Caco-2 (cell line): Measurements from ENCODE around the gene TXNRD1. TPM values are rescaled to one million over a fixed set of nuclear protein-coding genes. Genes with fewer than 3 reads are reported as not detected.

Source experiments
- BruUV-seq: library from RNA; stranded (reverse); fragments of 400-500 nt; replicated peaks from 2 replicates; lab custom pipeline; 2021; lab: Mats Ljungman, UMichigan
- CTCF ChIA-PET: fragments of 300-600 bp; sonication (Branson Sonifier 250); formaldehyde crosslinking; loops from one replicate; lab custom pipeline; 2022; ENCODE audit warnings: antibody characterized with exemption; lab: Charles Lee
- POLR2A ChIA-PET: fragments of 300-600 bp; sonication (Branson Sonifier 250); formaldehyde crosslinking; loops from one replicate; lab custom pipeline; 2022; ENCODE audit warnings: antibody characterized with exemption; lab: Charles Lee
- DNase-seq, 2 experiments: peaks; one replicate each; pipeline versions ENCODE4 v3.0.0 to v3.0.0-alpha.2; 2020 to 2022
- H3K27me3 ChIP-seq: replicated peaks from 2 replicates; pipeline ENCODE4 v1.6.0; 2011; ENCODE audit warnings: low read length; ENCODE audit not compliant: control insufficient read depth, insufficient read depth
- H3K36me3 ChIP-seq: 2 replicates; pipeline ENCODE4 v1.5.1; 2011; ENCODE audit warnings: low read length; ENCODE audit not compliant: control insufficient read depth, insufficient read depth
- H3K4me1 ChIP-seq: fragments of 250-450 bp; sonication (Bioruptor Pico); 2 replicates; pipeline ENCODE4 v1.5.1; 2020; ENCODE audit warnings: mild to moderate bottlenecking
- H3K4me3 ChIP-seq: 2 replicates; pipeline ENCODE4 v1.5.1; 2011; ENCODE audit warnings: low read depth, mild to moderate bottlenecking, control low read depth, low read length
- H3K9me3 ChIP-seq: fragments of 250-450 bp; sonication (Bioruptor Pico); 2 replicates; pipeline ENCODE4 v1.5.1; 2020; ENCODE audit warnings: mild to moderate bottlenecking, moderate library complexity
- H3K27ac Mint-ChIP-seq: one replicate; pipeline ENCODE4 v1.8.0; 2022; ENCODE audit warnings: mixed read lengths; ENCODE audit not compliant: unreplicated experiment
- H3K27me3 Mint-ChIP-seq: one replicate; pipeline ENCODE4 v1.8.0; 2022; ENCODE audit warnings: mixed read lengths; ENCODE audit not compliant: insufficient read depth, unreplicated experiment
- H3K36me3 Mint-ChIP-seq: one replicate; pipeline ENCODE4 v1.8.0; 2022; ENCODE audit warnings: mild to moderate bottlenecking, mixed read lengths; ENCODE audit not compliant: insufficient read depth, unreplicated experiment
- H3K4me1 Mint-ChIP-seq: one replicate; pipeline ENCODE4 v1.8.0; 2022; ENCODE audit warnings: low read depth, mixed read lengths; ENCODE audit not compliant: unreplicated experiment
- H3K4me3 Mint-ChIP-seq: one replicate; pipeline ENCODE4 v1.8.0; 2022; ENCODE audit warnings: mild to moderate bottlenecking, moderate library complexity, mixed read lengths; ENCODE audit not compliant: unreplicated experiment
- H3K9me3 Mint-ChIP-seq: one replicate; pipeline ENCODE4 v1.8.0; 2022; ENCODE audit warnings: mixed read lengths; ENCODE audit not compliant: unreplicated experiment
- intact Hi-C: fragments of 100-400 bp; cut with micrococcal nuclease; formaldehyde crosslinking; loops from one replicate; pipeline ENCODE4 v1.10.0; 2022; ENCODE audit not compliant: unreplicated experiment
- total RNA-seq: library from RNA; stranded (reverse); gene quantifications from 2 replicates; pipeline ENCODE4 v1.2.3, GENCODE V29; 2022
- TF ChIP-seq, protein P1 (sequence below), 2 experiments: fragments of 200-600 bp in 1 of 2; IDR thresholded peaks; 1 replicate in 1 of 2; 2 replicates in 1 of 2; pipeline versions ENCODE4 v1.5.1 to v1.8.0; 2011 to 2022; ENCODE audit warnings: antibody characterized with exemption in 1 of 2, control low read depth in 1 of 2, inconsistent platforms in 1 of 2, low read depth in 1 of 2, low read length in 1 of 2, mild to moderate bottlenecking in 1 of 2, moderate library complexity in 1 of 2; ENCODE audit not compliant: insufficient read depth in 1 of 2, severe bottlenecking in 1 of 2, unreplicated experiment in 1 of 2

TXNRD1 gene
- total RNA-seq, 1 experiment from 2014 or later: 115 TPM

DNA sequence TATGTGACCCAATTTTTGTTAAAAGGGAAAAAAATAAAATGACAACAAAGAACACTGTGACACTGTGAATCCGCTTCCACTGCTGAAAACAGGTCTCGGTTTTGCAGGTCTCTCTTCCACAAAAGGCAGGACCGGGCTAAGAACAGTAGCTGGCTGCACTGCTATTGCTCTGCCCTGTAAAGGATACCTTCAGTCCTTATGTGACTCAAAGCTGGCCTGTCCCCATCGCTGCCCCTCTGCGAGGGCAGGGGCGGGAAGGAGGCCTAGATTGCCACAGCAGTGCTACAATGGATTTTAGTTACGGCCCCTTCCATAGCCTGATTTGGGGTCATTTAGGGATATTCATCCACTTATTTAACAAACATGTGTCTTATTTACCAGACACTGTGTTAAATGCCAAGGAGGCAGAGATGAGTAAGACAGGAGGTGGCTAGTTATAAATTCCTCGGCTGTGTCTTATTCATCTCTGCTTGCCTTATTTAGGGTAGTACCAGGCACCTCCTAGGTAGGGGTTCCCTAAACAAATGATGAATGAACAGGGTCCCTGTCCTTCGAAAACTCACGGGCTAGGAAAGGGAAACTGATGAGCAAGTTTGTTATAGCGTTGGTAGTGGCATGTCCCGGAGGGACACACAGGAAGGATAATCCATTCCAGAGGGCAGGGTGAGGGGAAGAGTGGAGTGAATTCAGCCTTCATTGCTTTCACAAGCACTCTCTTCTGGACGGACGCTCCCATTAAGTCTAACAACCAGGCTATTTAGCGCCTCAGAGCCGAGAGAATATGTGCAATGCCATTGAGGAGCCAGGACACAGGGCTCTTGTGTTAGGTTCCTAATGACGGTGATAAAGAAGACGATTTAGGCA, 161.3 kb downstream of the TXNRD1 start:
- Mint-ChIP-seq H3K36me3 (no peaks in the 10 kb centered on the region), H3K27me3 (peaks cover 5% of the 10 kb centered on the region), H3K9me3 (no peaks in the 10 kb centered on the region), H3K27ac (no peak overlapping the region), H3K4me3 (no peak overlapping the region), H3K4me1 (peaks cover 6% of the 10 kb centered on the region)
- intact Hi-C loops: no loop called here
- CTCF ChIA-PET: no interaction called here
- Histone ChIP-seq H3K4me3 (no peak overlapping the region), H3K27me3 (no peaks in the 10 kb centered on the region), H3K9me3 (no peaks in the 10 kb centered on the region), H3K36me3 (no peaks in the 10 kb centered on the region), H3K4me1 (no peaks in the 10 kb centered on the region)
- no peak for DNase-seq
- TF ChIP-seq, protein P1, sequence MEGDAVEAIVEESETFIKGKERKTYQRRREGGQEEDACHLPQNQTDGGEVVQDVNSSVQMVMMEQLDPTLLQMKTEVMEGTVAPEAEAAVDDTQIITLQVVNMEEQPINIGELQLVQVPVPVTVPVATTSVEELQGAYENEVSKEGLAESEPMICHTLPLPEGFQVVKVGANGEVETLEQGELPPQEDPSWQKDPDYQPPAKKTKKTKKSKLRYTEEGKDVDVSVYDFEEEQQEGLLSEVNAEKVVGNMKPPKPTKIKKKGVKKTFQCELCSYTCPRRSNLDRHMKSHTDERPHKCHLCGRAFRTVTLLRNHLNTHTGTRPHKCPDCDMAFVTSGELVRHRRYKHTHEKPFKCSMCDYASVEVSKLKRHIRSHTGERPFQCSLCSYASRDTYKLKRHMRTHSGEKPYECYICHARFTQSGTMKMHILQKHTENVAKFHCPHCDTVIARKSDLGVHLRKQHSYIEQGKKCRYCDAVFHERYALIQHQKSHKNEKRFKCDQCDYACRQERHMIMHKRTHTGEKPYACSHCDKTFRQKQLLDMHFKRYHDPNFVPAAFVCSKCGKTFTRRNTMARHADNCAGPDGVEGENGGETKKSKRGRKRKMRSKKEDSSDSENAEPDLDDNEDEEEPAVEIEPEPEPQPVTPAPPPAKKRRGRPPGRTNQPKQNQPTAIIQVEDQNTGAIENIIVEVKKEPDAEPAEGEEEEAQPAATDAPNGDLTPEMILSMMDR (IDR thresholded peaks at IDR 0.05; ENCODE audit: insufficient read depth in 1 of 2, low read depth in 1 of 2, low read length in 1 of 2, severe bottlenecking in 1 of 2, unreplicated experiment in 1 of 2): no peak
- POLR2A ChIA-PET: no interaction called here
- BruUV-seq: no TSS peak

DNA sequence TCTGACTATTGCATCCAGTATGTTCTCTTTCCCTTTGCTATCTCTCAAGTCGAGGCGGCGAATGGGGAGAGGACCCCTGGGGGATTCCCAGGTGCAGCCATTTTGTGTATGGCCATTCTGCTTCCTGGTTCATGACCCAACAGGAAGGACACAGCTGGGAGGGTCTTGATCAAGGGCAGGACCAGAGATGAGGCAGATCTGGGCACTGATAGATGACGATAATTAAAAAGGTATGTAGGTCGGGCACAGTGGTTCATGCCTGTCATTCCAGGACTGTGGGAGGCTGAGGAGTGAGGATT, 161.9 kb downstream of the TXNRD1 start:
- Histone ChIP-seq H3K4me1 (no peaks in the 10 kb centered on the region), H3K27me3 (no peaks in the 10 kb centered on the region), H3K36me3 (no peaks in the 10 kb centered on the region), H3K4me3 (no peak overlapping the region), H3K9me3 (no peaks in the 10 kb centered on the region)
- H3K4me3 Mint-ChIP-seq: no peak overlapping the region
- no peaks in the 10 kb centered on the region for H3K36me3 Mint-ChIP-seq
- peaks cover 6% of the 10 kb centered on the region for H3K4me1 Mint-ChIP-seq
- no peak for DNase-seq
- intact Hi-C loops: no loop called here
- BruUV-seq: no TSS peak
- TF ChIP-seq, protein P1 (IDR thresholded peaks at IDR 0.05; ENCODE audit: insufficient read depth in 1 of 2, low read depth in 1 of 2, low read length in 1 of 2, severe bottlenecking in 1 of 2, unreplicated experiment in 1 of 2): no peak
- CTCF ChIA-PET: no interaction called here
- no peaks in the 10 kb centered on the region for H3K9me3 Mint-ChIP-seq
- H3K27me3 Mint-ChIP-seq: peaks cover 5% of the 10 kb centered on the region
- H3K27ac Mint-ChIP-seq: no peak overlapping the region
- POLR2A ChIA-PET: no interaction called here

DNA sequence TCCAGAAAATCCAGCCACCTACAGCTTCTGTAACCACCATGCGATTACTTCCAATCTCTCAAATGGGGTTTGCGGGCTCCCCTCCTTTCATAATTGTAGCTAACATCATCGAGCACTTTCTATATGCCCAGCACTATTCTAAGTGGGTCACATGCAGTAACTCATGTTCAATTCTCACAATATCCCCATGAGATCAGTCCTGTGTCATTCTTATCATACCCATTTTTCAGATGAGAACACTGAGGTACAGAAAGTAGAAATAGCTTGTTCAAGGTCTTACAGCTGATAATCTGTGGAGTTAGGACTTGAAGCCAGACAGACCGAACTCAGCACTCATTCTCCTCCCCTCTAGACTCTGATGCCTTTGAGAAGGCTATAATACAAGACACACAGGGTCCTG, 162.8 kb downstream of the TXNRD1 start:
- no peaks in the 10 kb centered on the region for H3K4me1 ChIP-seq
- H3K36me3 Mint-ChIP-seq: no peaks in the 10 kb centered on the region
- no peak overlapping the region for H3K4me3 Mint-ChIP-seq
- intact Hi-C loops: no loop called here
- TF ChIP-seq, protein P1 (IDR thresholded peaks at IDR 0.05; ENCODE audit: insufficient read depth in 1 of 2, low read depth in 1 of 2, low read length in 1 of 2, severe bottlenecking in 1 of 2, unreplicated experiment in 1 of 2): no peak
- H3K4me3 ChIP-seq: no peak overlapping the region
- no peaks in the 10 kb centered on the region for H3K9me3 ChIP-seq
- no peak overlapping the region for H3K27ac Mint-ChIP-seq
- H3K36me3 ChIP-seq: no peaks in the 10 kb centered on the region
- no peak for DNase-seq
- H3K27me3 Mint-ChIP-seq: peaks cover 5% of the 10 kb centered on the region
- ChIA-PET CTCF (no interaction called here), POLR2A (no interaction called here)
- H3K4me1 Mint-ChIP-seq: peaks cover 6% of the 10 kb centered on the region
- H3K27me3 ChIP-seq: no peaks in the 10 kb centered on the region
- H3K9me3 Mint-ChIP-seq: no peaks in the 10 kb centered on the region
- no TSS peak for BruUV-seq
